Brain microvascular endothelial cell (primary cell): ENCODE data around the gene ZNF451.

Experiments
- DNase-seq: peaks from one replicate; pipeline ENCODE4 v3.0.0-alpha.2; 2020
- H3K27ac ChIP-seq: fragments of 250-450 bp; sonication (Bioruptor Pico); 2 replicates; pipeline ENCODE4 v1.5.1; 2020; ENCODE audit warnings: mild to moderate bottlenecking, moderate library complexity
- H3K27me3 ChIP-seq: fragments of 250-450 bp; sonication (Bioruptor Pico); replicated peaks from 2 replicates; pipeline ENCODE4 v1.5.1; 2020; ENCODE audit warnings: mild to moderate bottlenecking
- H3K36me3 ChIP-seq: fragments of 250-450 bp; sonication (Bioruptor Pico); replicated peaks from 2 replicates; pipeline ENCODE4 v1.5.1; 2020; ENCODE audit warnings: mild to moderate bottlenecking
- H3K4me3 ChIP-seq: 2 replicates; pipeline ENCODE4 v1.5.1; 2011; ENCODE audit warnings: low read depth, mild to moderate bottlenecking, control low read depth, low read length, moderate library complexity
- in situ Hi-C: cut with HindIII; loops from 2 replicates; pipeline ENCODE4 v1.10.0; 2017; ENCODE audit warnings: low sequenced_read_pairs, low pct_ligation_motif_present
- TF ChIP-seq, protein P1 (sequence below): IDR thresholded peaks from 2 replicates; pipeline ENCODE4 v1.5.1; 2011; ENCODE audit warnings: low read depth, mild to moderate bottlenecking, moderate library complexity, low read length, control low read depth, inconsistent platforms; ENCODE audit errors: missing control alignments

ZNF451 gene

DNA sequence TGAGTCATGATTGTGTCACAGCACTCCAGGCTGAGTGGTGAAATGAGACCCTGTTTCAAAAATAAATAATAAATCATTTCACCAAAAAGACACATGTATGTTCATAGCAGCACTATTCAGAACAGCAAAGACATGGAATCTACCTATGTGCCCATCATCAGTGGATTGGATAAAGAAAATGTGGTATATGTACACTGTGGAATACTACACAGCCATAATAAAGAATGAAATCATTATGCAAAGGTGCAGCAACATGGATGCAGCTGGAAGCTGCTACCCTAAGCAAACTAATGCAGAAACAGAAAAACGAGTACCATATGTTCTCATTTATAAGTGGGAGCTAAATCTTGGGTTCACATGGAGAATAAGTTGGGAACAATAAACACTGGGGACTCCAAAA, 33.1 kb downstream of the ZNF451 start:
- Histone ChIP-seq H3K36me3 (no peaks in the 10 kb centered on the region), H3K27ac (no peak overlapping the region), H3K27me3 (no peaks in the 10 kb centered on the region), H3K4me3 (no peak overlapping the region)
- in situ Hi-C loops: no loop called here
- DNase-seq: no peak
- TF ChIP-seq, protein P1, sequence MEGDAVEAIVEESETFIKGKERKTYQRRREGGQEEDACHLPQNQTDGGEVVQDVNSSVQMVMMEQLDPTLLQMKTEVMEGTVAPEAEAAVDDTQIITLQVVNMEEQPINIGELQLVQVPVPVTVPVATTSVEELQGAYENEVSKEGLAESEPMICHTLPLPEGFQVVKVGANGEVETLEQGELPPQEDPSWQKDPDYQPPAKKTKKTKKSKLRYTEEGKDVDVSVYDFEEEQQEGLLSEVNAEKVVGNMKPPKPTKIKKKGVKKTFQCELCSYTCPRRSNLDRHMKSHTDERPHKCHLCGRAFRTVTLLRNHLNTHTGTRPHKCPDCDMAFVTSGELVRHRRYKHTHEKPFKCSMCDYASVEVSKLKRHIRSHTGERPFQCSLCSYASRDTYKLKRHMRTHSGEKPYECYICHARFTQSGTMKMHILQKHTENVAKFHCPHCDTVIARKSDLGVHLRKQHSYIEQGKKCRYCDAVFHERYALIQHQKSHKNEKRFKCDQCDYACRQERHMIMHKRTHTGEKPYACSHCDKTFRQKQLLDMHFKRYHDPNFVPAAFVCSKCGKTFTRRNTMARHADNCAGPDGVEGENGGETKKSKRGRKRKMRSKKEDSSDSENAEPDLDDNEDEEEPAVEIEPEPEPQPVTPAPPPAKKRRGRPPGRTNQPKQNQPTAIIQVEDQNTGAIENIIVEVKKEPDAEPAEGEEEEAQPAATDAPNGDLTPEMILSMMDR: no peak

DNA sequence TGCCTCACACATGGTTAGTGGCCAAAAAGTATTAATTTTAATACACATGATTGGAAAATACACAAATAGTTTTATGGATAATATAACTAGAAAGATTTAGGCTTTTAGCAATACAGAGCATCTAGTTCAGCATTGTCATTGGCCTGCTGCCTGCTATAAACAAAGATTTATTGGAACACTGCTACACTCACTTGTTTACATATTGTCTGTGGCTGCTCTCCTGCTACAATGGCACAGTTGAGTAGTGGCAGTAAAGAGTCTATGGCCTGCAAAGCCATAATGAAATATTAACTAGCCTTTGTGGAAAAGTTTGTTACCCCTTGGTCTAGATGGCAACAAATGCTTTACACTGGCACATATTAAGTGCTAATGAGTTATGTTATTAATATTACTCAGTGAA, 37.8 kb downstream of the ZNF451 start:
- TF ChIP-seq, protein P1: no peak
- H3K27me3 ChIP-seq: no peaks in the 10 kb centered on the region
- no peaks in the 10 kb centered on the region for H3K36me3 ChIP-seq
- DNase-seq: no peak
- in situ Hi-C loops: no loop called here
- no peak overlapping the region for H3K4me3 ChIP-seq
- H3K27ac ChIP-seq: no peak overlapping the region

DNA sequence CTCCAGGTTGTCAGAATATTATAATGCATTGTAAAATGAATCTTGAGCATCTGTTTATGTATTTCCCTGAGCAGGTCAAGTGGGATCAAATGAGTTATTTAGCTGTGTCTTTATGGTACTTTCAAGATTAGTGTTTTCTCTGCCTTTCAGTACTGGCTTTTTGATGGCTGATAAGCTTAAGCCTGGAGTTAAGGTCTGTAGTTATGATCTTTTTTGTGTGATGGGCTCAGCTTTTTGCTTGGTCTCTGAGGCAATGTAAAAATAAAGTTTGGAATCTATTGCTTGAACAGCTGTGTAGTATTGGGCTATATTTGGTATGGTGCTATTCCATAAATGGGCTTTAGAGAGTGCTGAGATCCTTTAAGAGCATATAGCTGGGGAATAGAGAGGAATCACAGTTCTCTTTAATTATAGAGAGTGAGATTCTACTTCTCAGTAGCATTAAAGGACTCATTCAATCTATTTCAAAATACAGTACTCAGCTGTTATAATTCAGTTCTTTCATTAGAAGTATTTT, 40.7 kb downstream of the ZNF451 start:
- TF ChIP-seq, protein P1: no peak
- in situ Hi-C loops: no loop called here
- DNase-seq: no peak
- H3K27ac ChIP-seq: no peak overlapping the region
- no peak overlapping the region for H3K4me3 ChIP-seq
- peaks cover 9% of the 10 kb centered on the region for H3K36me3 ChIP-seq
- H3K27me3 ChIP-seq: no peaks in the 10 kb centered on the region

DNA sequence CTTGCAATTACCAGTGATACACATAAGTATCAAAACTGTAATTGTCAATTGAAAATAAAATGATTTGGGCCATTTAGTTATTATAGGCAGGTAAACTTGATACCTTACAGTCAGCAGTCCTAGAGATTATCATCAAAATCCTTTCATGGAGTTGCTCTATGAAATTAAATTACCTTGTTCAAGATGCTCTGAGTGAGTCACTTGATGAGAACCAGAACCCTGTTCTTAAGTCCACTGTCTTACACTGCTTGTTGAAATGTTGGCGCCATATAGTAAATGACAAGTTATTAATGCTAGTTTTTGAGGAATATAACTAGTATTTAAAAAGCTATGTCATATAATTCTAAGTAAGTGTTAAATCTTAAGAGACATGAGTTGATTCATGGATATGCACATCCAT, 45.0 kb downstream of the ZNF451 start:
- Histone ChIP-seq H3K27me3 (no peaks in the 10 kb centered on the region), H3K4me3 (no peak overlapping the region), H3K27ac (no peak overlapping the region), H3K36me3 (peaks cover 22% of the 10 kb centered on the region)
- in situ Hi-C loops: no loop called here
- TF ChIP-seq, protein P1: no peak
- no peak for DNase-seq

DNA sequence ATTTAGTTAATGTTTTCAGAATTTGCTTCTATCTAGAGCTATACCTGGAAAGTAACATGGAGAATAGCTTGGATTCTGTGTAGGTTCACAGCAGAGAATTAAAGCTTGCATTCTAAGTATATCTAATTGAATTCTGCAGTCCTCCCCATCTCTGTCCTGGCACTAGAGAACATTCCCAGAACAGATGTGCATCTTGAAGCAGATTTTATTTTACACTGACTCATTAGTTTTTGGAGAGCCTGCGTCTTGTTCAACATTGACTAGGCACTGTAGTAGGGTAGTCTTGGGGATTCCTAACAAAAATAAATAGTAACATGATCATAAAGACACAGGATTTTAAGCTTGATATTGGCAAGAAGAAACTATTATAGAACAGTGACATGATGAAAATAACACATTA, 45.9 kb downstream of the ZNF451 start:
- H3K27me3 ChIP-seq: no peaks in the 10 kb centered on the region
- in situ Hi-C loops: no loop called here
- no peak for DNase-seq
- H3K4me3 ChIP-seq: no peak overlapping the region
- TF ChIP-seq, protein P1: no peak
- no peak overlapping the region for H3K27ac ChIP-seq
- peaks cover 22% of the 10 kb centered on the region for H3K36me3 ChIP-seq

DNA sequence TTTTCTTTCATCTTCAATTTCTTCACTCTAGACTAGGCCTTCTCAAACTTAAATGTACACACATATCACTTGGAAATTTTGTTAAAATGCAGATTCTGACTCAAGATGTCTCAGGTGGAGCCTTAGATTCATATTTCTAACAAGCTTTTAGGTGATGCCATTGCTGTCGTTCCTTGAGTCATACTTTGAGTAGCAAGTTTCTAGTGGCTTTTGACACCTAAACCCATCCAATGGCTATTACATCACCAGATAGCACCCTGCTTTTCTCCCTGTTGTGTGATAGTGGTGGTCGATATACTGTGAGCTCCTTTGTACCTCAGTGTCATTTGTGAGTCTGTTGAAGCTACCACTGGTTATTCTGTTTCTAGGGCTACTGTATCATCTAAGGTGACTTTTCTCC, 47.4 kb downstream of the ZNF451 start:
- DNase-seq: no peak
- H3K4me3 ChIP-seq: no peak overlapping the region
- TF ChIP-seq, protein P1: no peak
- H3K27ac ChIP-seq: no peak overlapping the region
- no peaks in the 10 kb centered on the region for H3K27me3 ChIP-seq
- in situ Hi-C loops: no loop called here
- H3K36me3 ChIP-seq: peaks cover 22% of the 10 kb centered on the region
